GM18517 (cell line): ENCODE data around the gene B2M.

ENCODE experiments used
- ATAC-seq: cut with Tn5 transposase; IDR thresholded peaks from one replicate; pipeline ENCODE4 v1.9.1; 2021; ENCODE audit warnings: mild to moderate bottlenecking, moderate library complexity; ENCODE audit not compliant: unreplicated experiment

Gene B2M

DNA sequence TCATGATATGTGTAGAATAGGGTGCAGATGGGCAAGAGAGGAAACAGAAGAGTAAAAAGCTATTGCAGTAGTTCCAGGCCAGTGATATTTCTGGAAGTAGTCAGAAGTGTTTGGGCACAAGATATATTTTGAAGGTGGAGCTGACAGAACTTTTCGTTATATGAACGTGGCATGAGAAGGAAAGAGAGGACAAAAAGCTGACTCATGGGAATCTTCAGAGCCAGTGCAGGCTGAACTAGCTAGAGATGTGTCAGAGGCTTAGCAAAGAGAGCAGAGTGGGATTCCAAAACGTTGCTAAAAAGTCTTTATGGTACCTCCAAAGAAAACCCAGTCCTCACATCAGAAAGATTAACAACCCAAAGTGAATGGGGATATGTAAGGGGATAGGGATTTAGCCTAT, 53.7 kb downstream of the B2M start:
- ATAC-seq = no peak
